Measurements from ENCODE around the gene TTPAL.

The TTPAL gene

DNA sequence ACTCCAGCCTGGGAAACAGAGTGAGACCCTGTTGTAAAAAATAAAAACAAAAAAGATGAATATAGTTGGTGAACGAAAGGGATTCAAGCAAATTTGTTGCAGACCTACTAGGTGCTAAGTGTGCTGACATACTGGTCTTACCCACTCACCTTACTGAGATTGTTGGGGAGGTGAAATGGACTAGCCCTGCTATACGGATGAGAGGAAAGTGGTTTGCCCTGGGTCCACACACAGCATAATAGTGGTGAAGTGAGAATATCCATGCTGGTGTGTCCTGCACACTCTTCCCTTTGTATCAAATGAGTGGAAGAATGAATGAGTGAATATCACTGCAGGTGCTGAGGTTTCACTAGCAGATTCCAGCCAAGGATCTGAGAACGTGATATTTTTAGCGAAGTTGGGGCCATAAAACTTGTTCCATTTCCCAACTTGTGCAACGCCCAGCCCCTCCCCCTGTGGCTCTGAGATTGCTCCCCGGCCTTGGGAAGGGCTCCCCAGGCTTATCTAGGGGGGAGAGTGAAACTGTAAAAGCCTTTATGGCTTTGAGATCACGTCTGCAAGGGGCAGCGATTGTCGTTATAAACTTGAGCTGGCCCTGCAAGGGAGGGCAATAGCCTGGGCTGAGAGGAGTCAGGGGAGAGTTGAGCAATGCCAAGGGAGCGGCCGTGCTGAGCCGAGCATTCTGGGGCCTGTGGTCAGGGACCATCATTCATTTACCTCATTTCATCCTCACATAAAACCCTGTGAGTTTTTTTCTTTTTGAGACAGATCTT is 33.2 kb upstream of the TTPAL start:
- DNase-seq = no peak

DNA sequence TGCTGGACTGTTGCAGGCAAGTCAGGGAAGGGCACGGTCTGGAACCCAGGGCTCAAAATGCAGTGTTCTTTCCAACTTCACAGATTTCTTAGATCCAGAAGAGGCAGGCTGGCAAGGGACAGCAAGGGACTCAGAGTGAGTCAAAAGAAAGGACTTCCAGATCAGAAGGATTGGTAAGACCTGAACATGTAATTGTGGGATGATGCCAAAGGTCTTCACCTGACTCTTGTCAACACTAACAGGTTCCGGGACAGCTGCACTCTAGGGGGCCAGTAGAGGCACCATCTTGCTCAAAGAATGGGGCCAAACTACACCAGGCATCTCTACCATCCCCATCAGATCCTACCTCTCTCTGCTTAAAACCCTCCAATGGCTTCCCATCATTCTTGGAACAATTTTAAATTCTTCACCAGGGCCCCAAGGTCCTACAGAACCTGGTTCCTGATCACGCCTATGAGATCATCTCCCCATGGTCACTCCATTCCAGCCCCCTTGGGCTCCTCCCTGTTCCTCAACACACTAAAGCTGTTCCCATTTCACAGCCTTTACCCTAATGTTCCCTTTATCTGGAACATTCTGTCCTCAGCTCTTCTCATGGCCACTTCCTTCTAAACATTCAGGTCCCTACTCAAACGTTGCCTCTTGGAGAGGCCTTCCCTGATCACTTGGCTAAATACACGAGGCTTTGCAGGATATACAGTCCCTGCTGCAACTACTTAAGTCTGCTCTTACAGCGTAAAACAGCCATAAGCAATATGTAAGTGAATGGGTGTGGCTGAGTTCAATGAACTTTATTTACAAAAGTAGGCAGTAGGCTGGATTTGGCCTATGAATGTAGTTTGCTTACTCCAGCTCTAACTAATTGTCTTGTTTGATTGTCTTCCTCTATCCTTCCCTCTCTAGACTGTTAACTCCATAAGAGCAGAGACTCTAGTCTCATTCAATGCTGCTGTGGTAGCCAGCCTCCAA is 29.6 kb upstream of the TTPAL start:
- no peak for DNase-seq

DNA sequence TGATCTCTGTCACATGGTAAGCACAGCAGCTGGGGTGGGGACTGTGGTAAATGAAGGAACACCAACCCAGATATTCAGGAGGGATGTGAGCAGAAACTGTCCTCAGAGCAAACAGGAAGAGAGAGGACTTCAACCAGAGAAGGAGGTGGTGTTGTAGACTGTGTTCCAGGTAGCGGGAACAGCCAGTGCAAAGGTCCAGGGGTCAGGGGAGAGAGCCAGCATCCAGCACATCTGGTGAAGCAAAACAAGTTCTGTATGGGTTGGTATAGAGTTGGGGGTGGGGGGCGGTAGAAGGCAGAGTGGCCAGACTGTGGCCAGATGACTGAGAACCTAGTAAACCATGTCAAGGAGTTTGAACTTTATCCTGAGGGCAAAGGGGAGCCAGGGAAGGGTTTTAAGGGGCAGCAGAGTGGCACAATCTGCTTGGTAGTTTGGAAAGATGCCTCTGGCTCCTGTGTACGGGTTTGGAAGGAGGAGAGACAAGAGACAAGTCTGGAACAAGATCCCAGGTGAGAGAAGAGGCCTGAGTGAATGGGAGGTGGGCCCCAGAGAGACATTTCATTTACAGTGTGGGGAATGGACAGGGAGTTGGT is 27.8 kb upstream of the TTPAL start:
- no peak for DNase-seq

DNA sequence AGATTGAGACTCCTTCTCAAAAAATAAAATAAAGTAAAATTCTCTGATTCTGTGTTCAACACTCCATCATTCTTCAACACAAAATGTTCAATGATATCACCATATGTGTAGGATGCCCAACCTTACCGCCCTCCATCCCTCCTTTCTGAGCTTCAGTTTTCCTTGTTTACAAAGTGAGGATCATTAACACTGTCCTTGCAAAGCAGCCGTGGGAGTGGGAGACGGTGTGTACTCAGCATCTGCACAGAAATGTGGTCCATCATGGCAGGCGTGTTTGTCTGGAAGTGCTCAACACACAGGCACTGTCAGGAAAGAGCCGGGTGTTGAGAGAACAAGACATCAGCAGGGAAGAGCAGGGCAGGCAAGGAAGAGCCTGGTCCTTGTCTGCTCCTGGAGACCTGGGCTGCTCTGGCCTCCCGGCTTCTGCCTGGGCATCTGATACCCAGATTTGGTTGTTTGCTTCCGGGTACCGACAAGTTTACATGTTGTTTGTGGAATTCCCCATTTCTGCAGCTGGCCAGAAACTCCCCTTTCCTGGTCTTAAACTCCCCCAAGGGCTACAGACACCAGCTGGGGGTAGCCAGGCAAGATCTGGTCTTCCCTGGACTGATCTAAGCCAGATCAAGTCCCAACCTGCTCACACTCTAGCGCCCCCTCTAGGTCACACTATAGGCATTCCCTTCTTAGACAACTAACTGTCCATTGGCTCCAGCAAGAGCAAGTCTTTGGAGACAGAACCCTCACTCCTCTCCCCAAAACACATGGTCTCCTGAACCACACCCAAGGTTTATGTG is 26.7 kb upstream of the TTPAL start:
- DNase-seq = no peak

DNA sequence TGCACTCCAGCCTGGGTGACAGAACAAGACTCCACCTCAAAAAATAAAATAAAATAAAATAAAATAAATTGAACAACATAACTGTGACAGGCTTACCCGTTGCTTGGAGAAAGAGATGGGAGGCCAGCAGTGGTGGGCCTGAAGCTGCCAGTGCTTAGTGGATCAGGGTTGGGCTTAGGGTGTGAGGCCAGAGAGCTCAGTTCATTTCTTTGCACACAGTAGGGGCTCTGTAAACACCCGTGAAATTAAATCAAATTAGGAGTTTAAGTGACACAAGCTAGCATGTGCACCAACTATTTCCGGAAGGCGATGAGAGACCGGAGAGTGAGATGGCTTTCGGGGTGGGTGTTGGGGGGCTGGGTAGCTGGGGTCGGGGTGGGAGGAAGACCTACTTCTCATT is 25.8 kb upstream of the TTPAL start:
- no peak for DNase-seq

DNA sequence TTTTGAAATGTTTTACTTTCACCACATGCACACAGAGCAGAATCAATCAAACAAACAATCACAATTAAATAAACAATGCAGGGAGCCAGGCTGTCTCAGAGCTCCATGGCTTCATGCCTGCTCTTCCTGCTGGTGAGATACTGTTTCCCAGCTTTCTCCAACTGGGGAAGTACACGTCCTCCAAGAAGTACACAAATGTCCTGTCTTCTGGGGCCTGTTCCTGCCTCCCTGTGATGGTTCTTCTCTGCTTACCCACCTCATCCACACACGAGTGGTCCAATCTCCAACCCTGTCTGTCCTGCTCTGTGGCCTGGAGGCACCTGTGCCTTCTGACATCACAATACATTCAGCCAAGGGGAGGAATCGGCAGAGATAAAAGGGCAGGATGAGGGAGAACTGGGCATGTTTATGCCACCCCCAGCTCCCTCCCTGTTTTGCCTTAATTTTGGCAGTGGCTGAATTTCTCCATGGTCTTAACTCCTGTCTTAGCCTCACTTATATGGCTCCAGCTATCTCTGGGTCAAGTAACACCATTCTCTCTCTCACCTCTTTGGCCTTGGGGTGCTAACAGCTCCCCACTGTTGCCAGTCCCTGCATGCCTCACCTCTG is 25.3 kb upstream of the TTPAL start:
- no peak for DNase-seq

DNA sequence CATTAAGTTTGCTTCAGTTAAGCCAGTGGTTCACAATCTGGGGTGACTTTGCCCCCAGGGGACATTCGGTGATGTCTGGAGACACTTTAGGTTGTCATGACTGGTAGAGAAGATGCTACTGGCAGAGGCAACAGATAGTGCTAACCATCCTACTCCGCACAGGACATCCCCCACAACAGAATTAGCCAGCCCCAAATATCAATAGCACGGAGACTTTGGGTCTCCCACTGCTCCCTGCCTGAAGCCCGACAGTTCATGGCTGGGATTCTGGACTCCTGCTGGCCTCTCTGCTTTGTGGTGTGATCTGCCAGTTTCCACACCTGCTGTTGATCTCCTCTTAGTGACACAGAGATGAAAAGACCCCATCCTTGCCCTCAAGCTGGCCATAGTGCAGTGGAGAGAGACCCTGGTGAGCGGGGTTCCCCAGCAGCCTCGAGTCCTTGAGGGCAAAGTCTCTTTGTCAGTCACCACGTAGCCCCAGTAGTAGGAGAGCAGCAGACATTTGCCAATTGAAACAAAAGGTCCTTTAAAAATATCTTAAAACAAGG is 24.7 kb upstream of the TTPAL start:
- no peak for DNase-seq

DNA sequence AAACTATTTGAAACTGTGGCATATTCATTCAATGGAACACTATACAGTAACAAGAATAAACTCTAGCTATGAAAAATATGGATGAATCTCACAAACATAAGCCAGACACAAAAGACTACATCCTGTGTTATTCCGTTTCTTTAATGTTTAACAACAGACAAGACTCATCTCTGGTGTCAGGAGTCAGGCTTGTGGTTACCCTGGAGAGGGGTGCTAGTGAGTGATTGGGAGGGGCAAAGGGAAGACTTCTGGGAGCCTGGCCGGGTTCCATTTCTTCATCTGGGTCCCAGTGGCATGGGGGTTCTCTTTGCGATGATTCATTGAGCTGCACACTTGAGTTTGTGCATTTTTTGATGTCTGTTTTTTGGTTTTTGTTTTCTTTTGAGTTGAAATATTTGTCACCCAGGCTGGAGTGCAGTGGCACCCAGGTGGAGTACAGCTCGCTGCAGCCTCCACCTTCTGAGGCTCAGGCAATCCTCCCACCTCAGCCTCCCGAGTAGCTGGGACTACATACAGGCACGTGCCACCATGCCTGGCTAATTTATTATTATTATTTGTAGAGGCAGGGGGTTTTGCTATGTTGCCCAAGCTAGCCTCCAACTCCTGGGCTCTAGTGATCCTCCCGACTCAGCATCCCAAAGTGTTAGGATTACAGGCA is 21.2 kb upstream of the TTPAL start:
- no peak for DNase-seq

DNA sequence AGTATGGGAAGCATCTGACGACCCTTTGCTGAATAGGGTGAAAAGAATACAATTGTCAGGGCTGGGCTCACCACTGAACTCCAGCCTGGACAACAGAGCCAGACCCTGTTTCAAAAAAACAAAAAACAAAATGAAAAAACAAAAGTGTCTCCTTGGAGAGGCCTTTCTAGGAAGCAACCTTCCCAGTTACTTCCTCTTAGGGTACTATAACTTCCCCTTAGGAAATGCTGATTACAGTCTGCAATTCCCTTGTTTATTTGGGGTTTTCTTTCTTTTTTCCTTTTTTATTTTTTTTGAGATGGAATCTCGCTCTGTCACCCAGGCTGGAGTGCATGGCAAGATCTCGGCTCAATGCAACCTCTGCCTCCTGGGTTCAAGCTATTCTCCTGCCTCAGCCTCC is 20.5 kb upstream of the TTPAL start:
- DNase-seq = no peak

DNA sequence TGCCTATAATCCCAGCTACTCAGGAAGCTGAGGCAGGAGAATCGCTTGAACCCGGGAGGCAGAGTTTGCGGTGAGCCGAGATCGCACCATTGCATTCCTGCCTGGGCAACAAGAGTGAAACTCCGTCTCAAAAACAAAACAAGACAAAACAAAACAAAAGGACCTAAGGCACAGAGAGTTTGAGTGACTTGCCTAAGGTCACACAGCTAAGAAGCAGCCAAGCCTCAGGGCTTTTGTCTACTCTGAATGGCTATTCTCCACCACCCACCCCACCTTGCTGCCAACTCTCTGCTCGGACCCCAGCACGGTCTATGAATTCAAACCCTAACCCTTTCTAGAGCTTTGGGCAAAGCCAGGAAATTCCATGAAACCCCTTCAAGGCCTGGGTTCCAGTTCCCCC is 19.1 kb upstream of the TTPAL start:
- no peak for DNase-seq

DNA sequence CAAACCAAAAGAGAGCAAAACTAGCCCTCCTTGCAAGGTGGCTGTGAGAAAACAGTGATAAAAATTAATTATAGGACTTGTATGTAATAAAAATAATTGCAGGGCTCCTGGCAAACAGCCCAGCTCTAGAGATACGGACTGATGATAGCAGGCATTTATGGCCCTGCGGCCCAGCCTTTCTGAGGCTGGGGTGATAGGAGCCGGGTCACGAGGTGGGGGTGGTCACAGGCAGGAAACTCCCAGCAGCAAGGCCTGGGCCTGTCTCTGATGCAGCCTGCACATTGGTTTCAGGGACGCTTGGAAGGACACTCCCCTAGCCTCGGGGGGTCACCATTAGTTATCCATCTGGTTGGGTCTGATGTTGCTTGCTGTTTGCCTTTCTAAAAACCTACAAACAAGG is 18.7 kb upstream of the TTPAL start:
- no peak for DNase-seq

DNA sequence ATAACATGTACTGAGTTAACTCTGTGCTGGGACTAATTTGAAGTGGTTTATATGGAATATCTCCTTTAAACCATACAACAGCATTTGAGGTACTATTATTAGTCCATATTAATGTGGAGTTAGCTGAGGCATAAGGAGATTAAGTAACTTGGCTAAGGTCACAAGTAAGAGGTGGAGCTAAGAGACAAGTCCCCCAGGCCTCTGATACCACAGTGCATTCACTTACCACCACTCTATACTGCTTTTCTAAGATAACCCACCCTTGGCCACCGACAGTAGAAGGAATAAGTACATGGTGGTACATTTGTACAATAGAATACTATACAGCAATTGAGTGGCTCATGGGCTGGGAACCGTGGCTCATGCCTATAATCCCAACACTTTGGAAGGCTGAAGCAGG is 16.4 kb upstream of the TTPAL start:
- DNase-seq = no peak

DNA sequence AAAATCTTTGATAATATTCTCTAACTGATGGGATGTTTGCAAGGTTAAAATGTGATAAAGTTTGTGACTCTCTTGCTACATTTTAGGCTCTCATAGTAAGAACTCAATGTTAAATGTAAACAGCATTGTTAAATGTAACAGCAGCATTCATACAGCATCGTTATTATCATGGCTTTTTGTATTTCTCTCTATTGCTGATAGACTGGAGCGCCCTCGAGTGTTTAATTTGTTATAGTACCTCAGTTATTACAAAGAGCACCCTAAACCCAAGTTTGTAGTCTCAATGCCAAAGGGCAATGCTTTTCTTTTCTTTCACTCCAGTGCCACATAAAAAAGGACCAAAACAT is 14.9 kb upstream of the TTPAL start:
- no peak for DNase-seq

DNA sequence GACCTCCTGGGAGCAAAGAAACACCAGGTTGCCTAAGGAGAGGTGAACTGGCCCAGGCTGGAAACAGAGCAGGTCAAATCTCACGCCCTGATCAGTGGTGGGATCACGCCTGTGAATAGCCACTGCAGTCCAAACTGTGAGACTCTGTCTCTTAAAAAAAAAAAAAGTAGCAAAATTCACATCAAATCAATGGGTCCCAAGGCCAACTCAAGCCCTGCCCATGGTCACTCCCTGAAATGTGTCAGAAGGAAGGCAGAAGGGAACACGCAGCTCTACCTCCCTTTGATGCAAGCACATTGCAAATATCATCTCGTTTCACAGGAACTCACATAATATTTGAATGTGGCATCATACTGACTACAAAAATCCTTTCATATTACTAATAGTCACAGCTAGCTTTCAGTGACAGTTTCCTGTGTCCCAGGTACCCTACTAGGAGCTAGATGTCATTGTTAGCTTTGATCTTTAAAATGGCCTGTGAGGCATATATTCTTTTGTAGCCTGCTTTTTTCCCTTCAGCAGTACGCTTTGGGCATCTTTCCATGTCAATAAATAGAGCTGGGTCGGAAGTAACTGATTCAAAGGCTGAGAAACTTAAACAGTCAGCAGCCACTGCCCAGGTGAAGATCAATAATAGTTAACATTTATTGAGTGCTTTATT is 14.4 kb upstream of the TTPAL start:
- no peak for DNase-seq

DNA sequence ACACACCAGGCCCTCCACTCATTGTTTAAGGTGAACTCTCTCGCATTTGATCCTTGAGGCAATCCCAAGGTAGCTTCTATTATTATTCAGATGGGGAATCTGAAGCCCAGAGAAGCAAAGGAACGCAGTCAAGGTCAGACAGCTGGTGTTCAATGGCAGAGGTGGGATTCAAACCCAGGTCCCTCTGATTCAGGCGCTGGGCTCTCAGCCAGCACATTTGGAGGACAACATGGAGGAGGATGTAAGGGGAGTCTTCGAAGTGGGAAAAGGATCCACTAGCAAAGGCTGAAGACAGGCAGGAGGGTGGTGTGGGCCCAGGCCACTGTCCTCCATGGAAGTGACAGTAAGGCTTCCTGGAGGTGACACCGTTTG is 13.9 kb upstream of the TTPAL start:
- DNase-seq = no peak

DNA sequence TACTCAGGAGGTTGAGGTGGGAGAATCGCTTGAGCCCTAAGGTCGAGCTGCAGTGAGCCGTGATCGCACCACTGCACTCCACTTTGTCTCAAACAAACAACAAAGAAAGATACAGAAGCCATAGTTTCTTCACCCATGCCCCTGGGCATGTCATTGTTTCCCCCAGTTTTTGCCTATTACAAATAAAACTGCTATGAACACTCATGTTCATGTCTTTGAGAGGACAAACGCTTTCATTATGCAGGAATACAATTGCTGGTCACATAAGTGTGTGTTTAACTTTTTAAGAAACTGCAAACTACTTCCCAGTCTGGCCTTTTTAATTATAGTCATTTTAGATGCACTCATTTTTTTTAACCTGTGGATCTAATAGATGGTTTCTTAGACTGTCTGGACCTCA is 12.2 kb upstream of the TTPAL start:
- no peak for DNase-seq

DNA sequence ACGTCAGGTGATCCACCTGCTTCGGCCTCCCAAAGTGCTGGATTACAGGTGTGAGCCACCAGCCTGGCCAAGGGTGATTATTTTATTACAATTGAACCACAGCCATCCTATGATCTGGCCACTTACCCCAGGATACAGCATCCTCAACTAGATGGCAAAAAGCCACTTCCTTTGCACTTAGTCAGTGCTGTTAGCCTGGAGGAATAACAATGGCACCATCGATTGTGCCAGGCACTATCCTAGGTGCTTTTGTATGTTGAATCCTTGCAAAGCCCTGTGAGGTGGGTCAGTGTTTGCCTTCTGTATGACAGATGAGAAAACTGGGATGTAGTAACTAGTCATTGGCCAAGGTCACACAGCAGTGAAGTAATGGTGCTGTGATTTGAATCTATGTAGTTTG is 11.2 kb upstream of the TTPAL start:
- no peak for DNase-seq

DNA sequence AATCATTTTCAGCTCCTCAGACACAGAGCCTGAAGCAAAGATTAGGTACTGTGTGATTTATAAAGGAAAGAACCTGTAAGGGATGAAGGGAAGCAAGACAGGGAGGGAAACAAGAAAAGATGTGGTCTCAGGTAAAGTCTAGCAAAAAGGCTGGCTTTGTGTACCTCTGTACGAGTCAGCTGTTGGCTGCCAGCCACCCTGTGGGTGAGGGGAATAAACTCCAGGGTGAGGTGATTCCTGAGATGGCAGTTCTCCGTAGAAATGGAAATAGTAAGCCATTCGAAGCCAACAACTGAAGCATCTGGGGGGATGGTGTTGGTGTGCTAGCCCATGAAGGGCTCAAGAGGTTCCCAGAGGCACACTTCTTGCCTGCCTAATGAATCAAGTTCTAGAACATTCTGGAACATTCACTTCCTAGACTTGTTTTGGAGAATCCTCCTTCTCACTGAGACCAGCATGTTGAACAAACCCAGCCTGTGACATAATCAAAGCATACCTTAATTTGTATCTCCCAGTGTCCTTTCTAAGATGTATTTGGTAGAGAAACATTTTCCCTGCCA is 10.6 kb upstream of the TTPAL start:
- DNase-seq = no peak

DNA sequence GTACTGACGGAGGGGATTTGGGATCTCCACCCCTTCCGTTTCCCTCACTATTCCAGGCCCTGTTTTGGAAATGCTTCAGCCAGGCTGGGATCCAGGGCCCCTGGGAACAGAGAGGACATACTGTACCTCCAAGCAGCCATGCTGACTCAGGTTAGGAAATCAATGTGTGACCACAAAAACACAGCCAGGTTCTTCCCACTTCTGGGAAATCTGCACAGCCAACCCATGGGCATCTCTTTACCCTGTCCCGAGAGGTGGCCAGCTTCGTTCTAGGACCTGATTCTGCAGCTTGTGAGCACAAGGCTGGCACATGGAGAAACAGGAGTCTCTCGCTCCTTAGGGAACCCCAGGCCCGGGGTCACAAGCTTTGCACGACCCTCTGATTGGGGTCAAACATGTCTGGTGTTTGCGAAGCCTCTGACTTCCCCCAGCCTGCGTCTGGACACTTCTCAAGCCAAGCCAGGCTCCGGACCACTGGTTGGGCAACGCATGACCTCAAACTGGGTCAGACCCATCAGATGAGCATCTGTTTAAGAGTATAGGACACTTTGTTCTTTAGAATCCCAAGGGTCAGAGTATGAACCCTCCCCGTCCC is 8.3 kb upstream of the TTPAL start:
- DNase-seq = no peak

DNA sequence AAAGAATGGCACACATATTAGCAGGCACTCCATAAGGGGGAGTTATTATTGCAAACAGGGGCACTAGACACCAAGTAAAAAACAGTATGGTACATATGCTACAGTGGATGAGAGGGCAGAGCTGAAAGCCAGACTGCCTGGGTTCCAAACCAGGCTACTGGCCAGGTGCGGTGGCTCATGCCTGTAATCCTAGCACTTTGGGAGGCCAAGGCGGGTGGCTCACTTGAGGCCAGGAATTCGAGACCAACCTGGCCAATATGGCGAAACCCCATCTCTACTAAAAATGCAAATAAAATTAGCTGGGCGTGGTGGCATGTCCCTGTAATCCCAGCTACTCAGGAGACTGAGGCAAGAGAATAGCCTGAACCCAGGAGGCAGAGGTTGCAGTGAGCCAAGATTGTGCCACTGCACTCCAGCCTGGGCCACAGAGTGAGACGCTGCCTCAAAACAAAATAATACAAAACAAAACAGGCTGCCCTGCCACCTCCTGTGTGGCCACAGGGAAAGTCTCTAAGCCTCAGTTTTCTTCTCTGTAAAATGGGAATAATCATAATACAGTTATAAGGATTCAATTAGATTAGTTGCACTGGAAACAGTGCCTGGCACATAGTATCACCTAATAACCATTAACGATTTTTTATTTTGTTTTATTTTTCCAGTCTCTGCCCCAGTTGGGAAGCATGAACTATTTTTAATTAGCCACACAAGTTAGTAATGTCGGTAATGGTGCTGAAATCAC is 7.5 kb upstream of the TTPAL start:
- no peak for DNase-seq
